Upper lobe of right lung (tissue), 1 donor: ENCODE data around the gene ALK. TPM values are rescaled to one million over a fixed set of nuclear protein-coding genes. Genes with fewer than 3 reads are reported as not detected.

Experiments used
- ATAC-seq: fragments of 200-7000 bp; cut with Tn5 transposase; one replicate; pipeline ENCODE4 v1.9.1; 2020; ENCODE audit warnings: mild to moderate bottlenecking, moderate library complexity
- DNase-seq: peaks from one replicate; pipeline ENCODE4 v3.0.0-alpha.2; 2020
- H3K27ac ChIP-seq: fragments of 200-600 bp; one replicate; pipeline ENCODE4 v1.8.0; 2022
- H3K27me3 ChIP-seq: fragments of 200-600 bp; one replicate; pipeline ENCODE4 v1.8.0; 2022; ENCODE audit warnings: mild to moderate bottlenecking
- H3K36me3 ChIP-seq: fragments of 200-600 bp; one replicate; pipeline ENCODE4 v1.8.0; 2022
- H3K4me1 ChIP-seq: fragments of 200-600 bp; one replicate; pipeline ENCODE4 v1.8.0; 2022
- H3K4me3 ChIP-seq: fragments of 200-600 bp; one replicate; pipeline ENCODE4 v1.8.0; 2022; ENCODE audit warnings: mild to moderate bottlenecking
- H3K9me3 ChIP-seq: fragments of 200-600 bp; one replicate; pipeline ENCODE4 v1.8.0; 2022
- intact Hi-C: fragments of 100-400 bp; cut with DNase I; formaldehyde crosslinking; loops from one replicate; pipeline ENCODE4 v1.11.0; 2022
- total RNA-seq: library from RNA; stranded (reverse); fragmentation: NEBNext Ultra II Directional; extraction: Animal tissue kit (Norgen Biotek cat#: 25700); gene quantifications from one replicate; pipeline ENCODE4 v1.2.1, GENCODE V29; 2021
- TF ChIP-seq, protein P1 (sequence below): fragments of 200-600 bp; IDR thresholded peaks from one replicate; pipeline ENCODE4 v1.8.0; 2022; ENCODE audit warnings: antibody characterized with exemption
- donor health status: DM: no; HTN: yes; CAD: no; lungs with severe emphysema.

ALK gene
- total RNA-seq, 1 donor from 2014 or later, result not detected

GRCh38 chr2:29314816-29315571, 606.4 kb downstream of the ALK start:
- ATAC-seq, result peak; percentile 15
- Histone ChIP-seq H3K27ac (no peak overlapping the region), H3K9me3 (no peaks in the 10 kb centered on the region), H3K27me3 (no peaks in the 10 kb centered on the region), H3K4me1 (no peaks in the 10 kb centered on the region), H3K36me3 (no peaks in the 10 kb centered on the region), H3K4me3 (peak overlapping the region; percentile 25)
- DNase-seq, result no peak
- TF ChIP-seq, protein P1, sequence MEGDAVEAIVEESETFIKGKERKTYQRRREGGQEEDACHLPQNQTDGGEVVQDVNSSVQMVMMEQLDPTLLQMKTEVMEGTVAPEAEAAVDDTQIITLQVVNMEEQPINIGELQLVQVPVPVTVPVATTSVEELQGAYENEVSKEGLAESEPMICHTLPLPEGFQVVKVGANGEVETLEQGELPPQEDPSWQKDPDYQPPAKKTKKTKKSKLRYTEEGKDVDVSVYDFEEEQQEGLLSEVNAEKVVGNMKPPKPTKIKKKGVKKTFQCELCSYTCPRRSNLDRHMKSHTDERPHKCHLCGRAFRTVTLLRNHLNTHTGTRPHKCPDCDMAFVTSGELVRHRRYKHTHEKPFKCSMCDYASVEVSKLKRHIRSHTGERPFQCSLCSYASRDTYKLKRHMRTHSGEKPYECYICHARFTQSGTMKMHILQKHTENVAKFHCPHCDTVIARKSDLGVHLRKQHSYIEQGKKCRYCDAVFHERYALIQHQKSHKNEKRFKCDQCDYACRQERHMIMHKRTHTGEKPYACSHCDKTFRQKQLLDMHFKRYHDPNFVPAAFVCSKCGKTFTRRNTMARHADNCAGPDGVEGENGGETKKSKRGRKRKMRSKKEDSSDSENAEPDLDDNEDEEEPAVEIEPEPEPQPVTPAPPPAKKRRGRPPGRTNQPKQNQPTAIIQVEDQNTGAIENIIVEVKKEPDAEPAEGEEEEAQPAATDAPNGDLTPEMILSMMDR, result peak; percentile 17
- intact Hi-C loops, result no loop called here

GRCh38 chr2:29311458-29311857, 609.9 kb downstream of the ALK start:
- intact Hi-C loops, result no loop called here
- Histone ChIP-seq H3K27ac (no peak overlapping the region), H3K9me3 (no peaks in the 10 kb centered on the region), H3K4me1 (no peaks in the 10 kb centered on the region), H3K27me3 (no peaks in the 10 kb centered on the region), H3K4me3 (no peak overlapping the region), H3K36me3 (no peaks in the 10 kb centered on the region)
- ATAC-seq (no peak), DNase-seq (no peak)
- TF ChIP-seq, protein P1, result no peak

- TF ChIP-seq, protein P1, result no peak
- no peaks in the 10 kb centered on the region for H3K27me3 ChIP-seq
- H3K27ac ChIP-seq, result no peak overlapping the region
- H3K4me1 ChIP-seq, result no peaks in the 10 kb centered on the region
- intact Hi-C loops, result no loop called here
- H3K36me3 ChIP-seq, result no peaks in the 10 kb centered on the region
- no peak for ATAC-seq
- DNase-seq, result no peak
- no peak overlapping the region for H3K4me3 ChIP-seq
- H3K9me3 ChIP-seq, result no peaks in the 10 kb centered on the region
Observed at GRCh38 chr2:29310650-29311348, 610.6 kb downstream of the ALK start.

DNA sequence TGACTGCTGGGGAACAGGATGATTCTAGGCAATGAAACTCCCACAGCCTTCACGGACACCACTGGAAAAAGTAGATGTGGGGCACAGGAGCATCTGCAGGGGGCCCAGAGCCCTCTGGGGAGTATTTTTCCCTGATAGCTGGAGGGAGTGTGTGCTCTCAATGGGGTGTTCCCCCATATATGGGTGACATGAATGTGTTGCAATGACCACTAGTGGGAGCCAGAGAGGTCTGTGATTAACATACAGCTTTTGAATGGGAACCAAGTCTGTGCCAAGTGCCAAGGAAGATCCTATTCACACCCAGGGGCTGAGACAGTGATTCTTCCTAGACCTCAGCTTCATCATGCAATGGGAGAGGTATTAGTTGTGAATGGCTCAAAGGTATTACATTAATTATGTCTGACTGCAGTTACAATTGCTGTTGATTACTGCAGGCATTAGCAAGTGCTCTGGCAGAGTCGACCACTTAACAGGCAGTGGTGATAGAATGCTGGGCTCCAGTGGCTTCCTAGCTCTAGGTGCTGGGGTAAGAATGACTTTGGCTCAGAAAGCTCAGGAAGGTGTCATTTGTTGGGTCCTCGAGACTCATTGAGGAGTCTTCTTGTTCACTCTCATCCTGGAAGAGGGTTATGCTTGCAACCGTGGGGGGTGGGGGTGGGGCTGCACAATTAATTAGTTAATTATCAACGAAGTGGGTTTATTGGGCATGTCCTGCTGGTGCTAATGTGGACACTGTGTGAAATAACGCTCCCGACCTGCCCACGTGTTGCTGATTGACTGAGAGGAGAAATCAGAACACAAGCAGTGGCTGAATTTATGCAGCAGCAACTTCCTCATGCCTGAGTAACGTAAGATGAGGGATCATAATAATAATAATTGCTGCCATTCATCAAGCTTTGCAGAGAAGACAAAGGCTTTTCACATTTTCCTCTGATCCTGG, 612.0 kb downstream of the ALK start:
- no peak overlapping the region for H3K27ac ChIP-seq
- ATAC-seq (peak; percentile 84), DNase-seq (no peak)
- no peak overlapping the region for H3K4me3 ChIP-seq
- no peaks in the 10 kb centered on the region for H3K27me3 ChIP-seq
- no peaks in the 10 kb centered on the region for H3K4me1 ChIP-seq
- intact Hi-C loops, result no loop called here
- TF ChIP-seq, protein P1, result peak; percentile 68
- no peaks in the 10 kb centered on the region for H3K36me3 ChIP-seq
- H3K9me3 ChIP-seq, result no peaks in the 10 kb centered on the region

DNA sequence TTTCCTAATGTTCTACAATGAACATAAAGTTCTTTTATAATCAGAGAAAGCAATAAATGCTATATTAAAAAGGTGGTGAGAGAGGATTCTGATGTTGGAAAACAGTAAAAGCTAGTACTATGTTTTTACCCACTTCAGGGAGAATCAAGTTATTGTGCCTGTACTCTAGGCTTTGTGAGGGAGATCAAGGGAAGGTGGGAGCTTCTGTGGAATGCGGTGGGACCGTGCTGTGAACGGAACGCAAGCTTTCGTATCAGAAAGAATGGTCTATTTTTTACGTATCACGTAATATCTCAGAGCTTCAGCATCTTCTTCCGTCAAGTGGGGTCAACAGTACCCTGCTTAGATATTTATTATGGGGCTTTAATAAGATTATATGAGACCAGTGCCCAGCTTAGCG, 613.0 kb downstream of the ALK start:
- Histone ChIP-seq H3K27ac (no peak overlapping the region), H3K4me1 (no peaks in the 10 kb centered on the region), H3K4me3 (no peak overlapping the region), H3K36me3 (no peaks in the 10 kb centered on the region), H3K27me3 (no peaks in the 10 kb centered on the region), H3K9me3 (no peaks in the 10 kb centered on the region)
- no peak for DNase-seq
- intact Hi-C loops, result no loop called here
- ATAC-seq, result no peak
- TF ChIP-seq, protein P1, result no peak
